ENCODE results near the gene FAM222B.

Gene FAM222B

GRCh38 chr17:28763804-28764266 lies 78.8 kb downstream of the FAM222B start (continued):
- TF ChIP-seq ZNF660 (tag by site-specific recombination; IDR thresholded peaks at IDR 0.05), result peak; percentile 92

- no peak overlapping the region for H3K27ac ChIP-seq (ENCODE audit: extremely low read depth, low read depth, low read length)
- H3K4me1 ChIP-seq (ENCODE audit: control insufficient read depth, insufficient read depth, low read length), result no peaks in the 10 kb centered on the region; the same call in 1 of the 2 replicates
- ChIA-PET CTCF (interaction anchor here (0.5 to 7.6 kb wide), 59 partner anchors 10 to 1225 kb away, joined by 3 to 175 read pairs (median 7); partner anchors contain the start of genes DHRS13, FAM222B, FLOT2 and NEK8), POLR2A (interaction anchor here (0.6 to 2.2 kb wide), 17 partner anchors 10 to 834 kb away, joined by 3 to 21 read pairs (median 4); partner anchors contain the start of genes FAM222B, NEK8, RPL23A and TLCD1)
- H3K36me3 ChIP-seq (ENCODE audit: control insufficient read depth in 2 of 2, insufficient read depth in 1 of 2, low read length in 2 of 2), result peaks cover 17 to 62% of the 10 kb centered on the region in 2 experiments
- no peak for TF ChIP-seq BCL11B (tag by site-specific recombination; IDR thresholded peaks at IDR 0.05; ENCODE audit: low read depth)
- TF ChIP-seq GLIS1 (tag by site-specific recombination; IDR thresholded peaks at IDR 0.05), result no peak
- no peak for TF ChIP-seq ZNF501 (tag by site-specific recombination; IDR thresholded peaks at IDR 0.05)
- no peak for TF ChIP-seq PRDM10 (tag by site-specific recombination; IDR thresholded peaks at IDR 0.05)
- TF ChIP-seq HIC1 (tag by site-specific recombination; IDR thresholded peaks at IDR 0.05), result no peak
- H3K4me3 ChIP-seq (ENCODE audit: low read depth, low read length), result no peak overlapping the region
- no peaks in the 10 kb centered on the region for H3K9me3 ChIP-seq (ENCODE audit: control insufficient read depth, insufficient read depth, low read depth, low read length)
Observed at GRCh38 chr17:28763137-28763799, 79.3 kb downstream of the FAM222B start.

GRCh38 chr17:28760601-28761562 lies 81.7 kb downstream of the FAM222B start:
- Histone ChIP-seq H3K9me3 (ENCODE audit: control insufficient read depth, insufficient read depth, low read depth, low read length) (no peaks in the 10 kb centered on the region), H3K4me3 (ENCODE audit: low read depth, low read length) (no peak overlapping the region), H3K4me1 (ENCODE audit: control insufficient read depth, insufficient read depth, low read length) (peaks cover 3% of the 10 kb centered on the region; the same call in 1 of the 2 replicates), H3K27ac (ENCODE audit: extremely low read depth, low read depth, low read length) (peak overlapping the region; percentile 19; the same call in 1 of the 2 replicates), H3K36me3 (ENCODE audit: control insufficient read depth in 2 of 2, insufficient read depth in 1 of 2, low read length in 2 of 2) (peaks cover 14 to 70% of the 10 kb centered on the region in 2 experiments)
- POLR2A ChIA-PET, result interaction anchor here (0.6 to 2.3 kb wide), 9 partner anchors 9 to 173 kb away, joined by 3 to 10 read pairs (median 3); no protein-coding TSS in a partner anchor
- CTCF ChIA-PET, result interaction anchor here (0.5 to 7.6 kb wide), 14 partner anchors 11 to 355 kb away, joined by 3 to 175 read pairs (median 36); partner anchors contain the start of genes DHRS13, FLOT2, NEK8 and PHF12
- TF ChIP-seq ZNF18 (tag by site-specific recombination; IDR thresholded peaks at IDR 0.05) (no peak), WT1 (tag by site-specific recombination; IDR thresholded peaks at IDR 0.05) (no peak), ZNF174 (tag by site-specific recombination; IDR thresholded peaks at IDR 0.05) (no peak), GLIS2 (tag by site-specific recombination; IDR thresholded peaks at IDR 0.05) (no peak), SCRT2 (tag by site-specific recombination; IDR thresholded peaks at IDR 0.05) (peak; percentile 73), TSHZ1 (tag by site-specific recombination; IDR thresholded peaks at IDR 0.05; ENCODE audit: borderline replicate concordance) (no peak), ZNF792 (tag by site-specific recombination; IDR thresholded peaks at IDR 0.05) (peak; percentile 95), ZSCAN23 (tag by site-specific recombination; IDR thresholded peaks at IDR 0.05) (no peak), BCL6B (tag by site-specific recombination; IDR thresholded peaks at IDR 0.05) (no peak), KLF16 (tag by site-specific recombination; IDR thresholded peaks at IDR 0.05) (no peak)

Data from HEK293 (cell line).